ENCODE results near the gene CCDC28A. TPM values are rescaled to one million over a fixed set of nuclear protein-coding genes. Genes with fewer than 3 reads are reported as not detected.

CCDC28A gene
- total RNA-seq, 1 experiment from 2014 or later: 12.3 TPM

DNA sequence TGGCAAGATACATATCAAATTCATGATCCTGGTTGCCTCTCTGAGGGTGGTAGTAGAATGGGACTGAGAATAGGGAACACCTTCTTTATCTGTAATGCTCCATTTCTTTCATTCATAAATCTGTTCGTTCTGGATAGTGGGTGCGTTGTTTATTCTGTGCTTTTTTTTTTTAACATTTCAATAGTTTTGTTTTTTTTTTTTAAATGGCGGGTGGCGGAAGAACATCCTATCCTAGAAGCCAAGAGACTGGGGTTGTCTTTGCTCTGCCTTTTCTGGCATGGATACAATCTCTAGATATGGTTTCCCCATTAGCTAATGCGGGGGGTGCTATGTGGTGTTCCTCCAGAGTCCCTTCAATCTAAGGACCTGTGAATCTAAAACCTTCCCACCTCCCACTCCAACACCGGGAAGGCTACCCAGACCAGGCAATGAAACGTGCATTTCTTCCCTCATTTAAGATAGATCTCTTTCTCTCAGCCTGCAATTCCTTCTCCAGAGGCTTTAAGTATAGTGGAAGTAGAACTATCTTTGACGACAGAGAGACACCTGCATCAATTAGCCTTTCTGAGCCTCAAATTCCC, 883 bp upstream of the CCDC28A start:
- H4K20me1 ChIP-seq (ENCODE audit: insufficient read depth): no peaks in the 10 kb centered on the region
- no peaks in the 10 kb centered on the region for H3K27me3 ChIP-seq (ENCODE audit: insufficient read depth, low read depth)
- peak overlapping the region; percentile 71 for H3K4me3 ChIP-seq
- peaks cover 5% of the 10 kb centered on the region; the same call in 1 of the 2 replicates for H3F3A ChIP-seq (ENCODE audit: insufficient read depth, low read depth)
- TF ChIP-seq, protein P1, sequence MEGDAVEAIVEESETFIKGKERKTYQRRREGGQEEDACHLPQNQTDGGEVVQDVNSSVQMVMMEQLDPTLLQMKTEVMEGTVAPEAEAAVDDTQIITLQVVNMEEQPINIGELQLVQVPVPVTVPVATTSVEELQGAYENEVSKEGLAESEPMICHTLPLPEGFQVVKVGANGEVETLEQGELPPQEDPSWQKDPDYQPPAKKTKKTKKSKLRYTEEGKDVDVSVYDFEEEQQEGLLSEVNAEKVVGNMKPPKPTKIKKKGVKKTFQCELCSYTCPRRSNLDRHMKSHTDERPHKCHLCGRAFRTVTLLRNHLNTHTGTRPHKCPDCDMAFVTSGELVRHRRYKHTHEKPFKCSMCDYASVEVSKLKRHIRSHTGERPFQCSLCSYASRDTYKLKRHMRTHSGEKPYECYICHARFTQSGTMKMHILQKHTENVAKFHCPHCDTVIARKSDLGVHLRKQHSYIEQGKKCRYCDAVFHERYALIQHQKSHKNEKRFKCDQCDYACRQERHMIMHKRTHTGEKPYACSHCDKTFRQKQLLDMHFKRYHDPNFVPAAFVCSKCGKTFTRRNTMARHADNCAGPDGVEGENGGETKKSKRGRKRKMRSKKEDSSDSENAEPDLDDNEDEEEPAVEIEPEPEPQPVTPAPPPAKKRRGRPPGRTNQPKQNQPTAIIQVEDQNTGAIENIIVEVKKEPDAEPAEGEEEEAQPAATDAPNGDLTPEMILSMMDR (conservative IDR thresholded peaks at IDR 0.05): no peak
- TF ChIP-seq EZH2 (IDR thresholded peaks at IDR 0.05; ENCODE audit: low read depth): no peak
- H3K4me2 ChIP-seq: peak overlapping the region; percentile 90
- TSS peak; percentile 72 for BruUV-seq (replicated peaks)
- no peak for DNase-seq
- peaks cover 15% of the 10 kb centered on the region for H3K79me2 ChIP-seq (ENCODE audit: low read depth)
- H3K27ac ChIP-seq: no peak overlapping the region
- ChIA-PET POLR2A (ENCODE audit: unreplicated experiment) (no interaction called here), CTCF (no interaction called here)
- H3K9me3 ChIP-seq (ENCODE audit: insufficient read depth, low read depth): no peaks in the 10 kb centered on the region
- no peaks in the 10 kb centered on the region for H3K9me2 ChIP-seq (ENCODE audit: insufficient read depth)
- H2AFZ ChIP-seq: peak overlapping the region; percentile 92
- no peaks in the 10 kb centered on the region for H3K36me3 ChIP-seq (ENCODE audit: low read depth)
- intact Hi-C loops (cut with micrococcal nuclease; ENCODE audit: unreplicated experiment): no loop called here
- H3K4me1 ChIP-seq (replicated peaks; ENCODE audit: insufficient read depth): peaks cover 18% of the 10 kb centered on the region

DNA sequence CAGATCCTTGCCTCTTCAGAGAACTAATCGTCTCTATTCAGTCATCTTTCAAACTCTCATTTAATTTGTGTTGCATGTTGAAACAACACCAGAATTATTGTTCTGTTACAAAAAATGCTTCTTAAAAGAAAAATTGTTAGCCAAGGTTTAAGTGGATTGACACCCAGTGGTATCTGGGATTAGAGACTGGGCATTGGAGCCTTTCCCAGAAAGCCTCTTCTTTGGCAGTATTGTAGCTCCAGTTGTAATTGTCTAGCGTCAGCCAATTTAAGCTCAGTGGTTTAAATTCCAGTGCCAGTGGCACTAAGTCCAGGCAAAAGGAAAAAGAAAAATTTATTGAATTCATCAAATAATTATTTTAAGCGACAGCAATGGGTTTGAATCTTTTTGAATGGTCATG, 801 bp downstream of the CCDC28A start:
- peak overlapping the region; percentile 90 for H3K4me2 ChIP-seq
- intact Hi-C loops (cut with micrococcal nuclease; ENCODE audit: unreplicated experiment): no loop called here
- H3K36me3 ChIP-seq (ENCODE audit: low read depth): no peaks in the 10 kb centered on the region
- CTCF ChIA-PET: no interaction called here
- no peak overlapping the region for H3K27ac ChIP-seq
- H3F3A ChIP-seq (ENCODE audit: insufficient read depth, low read depth): peaks cover 5% of the 10 kb centered on the region; the same call in 1 of the 2 replicates
- peaks cover 18% of the 10 kb centered on the region for H3K4me1 ChIP-seq (replicated peaks; ENCODE audit: insufficient read depth)
- TF ChIP-seq EZH2 (IDR thresholded peaks at IDR 0.05; ENCODE audit: low read depth): no peak
- TF ChIP-seq, protein P1 (conservative IDR thresholded peaks at IDR 0.05): no peak
- H3K27me3 ChIP-seq (ENCODE audit: insufficient read depth, low read depth): no peaks in the 10 kb centered on the region
- no peaks in the 10 kb centered on the region for H3K9me3 ChIP-seq (ENCODE audit: insufficient read depth, low read depth)
- H4K20me1 ChIP-seq (ENCODE audit: insufficient read depth): no peaks in the 10 kb centered on the region
- BruUV-seq (replicated peaks): no TSS peak
- no peak for DNase-seq
- H3K9me2 ChIP-seq (ENCODE audit: insufficient read depth): no peaks in the 10 kb centered on the region
- POLR2A ChIA-PET (ENCODE audit: unreplicated experiment): interaction anchor here (0.7 kb wide), 1 partner anchor 218 kb away, joined by 7 read pairs; no protein-coding TSS in a partner anchor
- peak overlapping the region; percentile 71 for H3K4me3 ChIP-seq
- peaks cover 15% of the 10 kb centered on the region for H3K79me2 ChIP-seq (ENCODE audit: low read depth)
- peak overlapping the region; percentile 92 for H2AFZ ChIP-seq

DNA sequence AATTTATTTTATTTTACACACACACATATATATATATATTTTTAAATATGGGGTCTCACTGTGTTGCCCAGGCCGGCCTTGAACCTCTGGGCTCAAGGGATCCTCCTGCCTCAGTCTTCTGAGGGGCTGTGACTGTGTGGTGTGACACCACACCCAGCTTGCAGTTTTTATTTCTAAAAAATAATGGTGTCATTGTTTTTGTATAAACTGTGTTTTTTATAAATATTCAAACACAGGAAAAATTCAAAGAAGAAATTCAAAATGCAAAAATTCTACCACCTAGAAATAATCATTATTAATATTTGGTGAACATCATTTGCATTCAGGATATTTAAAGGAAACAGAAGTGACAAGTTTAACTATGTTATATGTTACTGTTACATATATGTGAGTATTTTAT, 3.1 kb downstream of the CCDC28A start:
- H3K79me2 ChIP-seq (ENCODE audit: low read depth): peaks cover 15% of the 10 kb centered on the region
- ChIA-PET POLR2A (ENCODE audit: unreplicated experiment) (no interaction called here), CTCF (no interaction called here)
- no peaks in the 10 kb centered on the region for H4K20me1 ChIP-seq (ENCODE audit: insufficient read depth)
- intact Hi-C loops (cut with micrococcal nuclease; ENCODE audit: unreplicated experiment): no loop called here
- H3K9me3 ChIP-seq (ENCODE audit: insufficient read depth, low read depth): no peaks in the 10 kb centered on the region
- no peak overlapping the region for H3K4me2 ChIP-seq
- no peak for DNase-seq
- 0 out of 2 replicates have a peak, but pooled peaks cover 4% of the 10 kb centered on the region for H3K36me3 ChIP-seq (ENCODE audit: low read depth)
- no peak overlapping the region for H3K4me3 ChIP-seq
- BruUV-seq (replicated peaks): no TSS peak
- peaks cover 5% of the 10 kb centered on the region; the same call in 1 of the 2 replicates for H3F3A ChIP-seq (ENCODE audit: insufficient read depth, low read depth)
- H3K27me3 ChIP-seq (ENCODE audit: insufficient read depth, low read depth): no peaks in the 10 kb centered on the region
- no peak overlapping the region for H3K27ac ChIP-seq
- H3K4me1 ChIP-seq (replicated peaks; ENCODE audit: insufficient read depth): peaks cover 18% of the 10 kb centered on the region
- H3K9me2 ChIP-seq (ENCODE audit: insufficient read depth): no peaks in the 10 kb centered on the region
- TF ChIP-seq EZH2 (IDR thresholded peaks at IDR 0.05; ENCODE audit: low read depth): no peak
- TF ChIP-seq, protein P1 (conservative IDR thresholded peaks at IDR 0.05): no peak
- H2AFZ ChIP-seq: no peak overlapping the region

Measured in PC-9 (cell line).